ENCODE results near the gene EEFSEC. TPM values are rescaled to one million over a fixed set of nuclear protein-coding genes. Genes with fewer than 3 reads are reported as not detected.

The EEFSEC gene
- total RNA-seq, 1 experiment from 2014 or later, result 9.6 TPM

- H3K9ac ChIP-seq (ENCODE audit: low read length), result no peak overlapping the region
- H3K79me2 ChIP-seq (ENCODE audit: low read length), result no peaks in the 10 kb centered on the region
- H3K9me2 ChIP-seq (replicated peaks; ENCODE audit: low read length), result no peaks in the 10 kb centered on the region
- H3K27ac ChIP-seq (ENCODE audit: low read length), result no peak overlapping the region
- no TSS peak for BruUV-seq (replicated peaks)
- intact Hi-C loops (cut with micrococcal nuclease), result no loop called here
- H3K9me3 ChIP-seq (ENCODE audit: low read length), result no peaks in the 10 kb centered on the region
- DNase-seq (no peak), ATAC-seq (no peak)
- H3F3A ChIP-seq (ENCODE audit: low read length, unreplicated experiment), result no peaks in the 10 kb centered on the region
- TF ChIP-seq EZH2 (IDR thresholded peaks at IDR 0.05; ENCODE audit: low read length, unreplicated experiment) (no peak), EZH2phosphoT487 (IDR thresholded peaks at IDR 0.05; ENCODE audit: borderline replicate concordance, low read length) (no peak)
- TF ChIP-seq, protein P1, sequence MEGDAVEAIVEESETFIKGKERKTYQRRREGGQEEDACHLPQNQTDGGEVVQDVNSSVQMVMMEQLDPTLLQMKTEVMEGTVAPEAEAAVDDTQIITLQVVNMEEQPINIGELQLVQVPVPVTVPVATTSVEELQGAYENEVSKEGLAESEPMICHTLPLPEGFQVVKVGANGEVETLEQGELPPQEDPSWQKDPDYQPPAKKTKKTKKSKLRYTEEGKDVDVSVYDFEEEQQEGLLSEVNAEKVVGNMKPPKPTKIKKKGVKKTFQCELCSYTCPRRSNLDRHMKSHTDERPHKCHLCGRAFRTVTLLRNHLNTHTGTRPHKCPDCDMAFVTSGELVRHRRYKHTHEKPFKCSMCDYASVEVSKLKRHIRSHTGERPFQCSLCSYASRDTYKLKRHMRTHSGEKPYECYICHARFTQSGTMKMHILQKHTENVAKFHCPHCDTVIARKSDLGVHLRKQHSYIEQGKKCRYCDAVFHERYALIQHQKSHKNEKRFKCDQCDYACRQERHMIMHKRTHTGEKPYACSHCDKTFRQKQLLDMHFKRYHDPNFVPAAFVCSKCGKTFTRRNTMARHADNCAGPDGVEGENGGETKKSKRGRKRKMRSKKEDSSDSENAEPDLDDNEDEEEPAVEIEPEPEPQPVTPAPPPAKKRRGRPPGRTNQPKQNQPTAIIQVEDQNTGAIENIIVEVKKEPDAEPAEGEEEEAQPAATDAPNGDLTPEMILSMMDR (conservative IDR thresholded peaks at IDR 0.05; ENCODE audit: low read depth, low read length), result no peak
- no peak overlapping the region for H3K4me3 ChIP-seq (ENCODE audit: low read length)
- no peaks in the 10 kb centered on the region for H3K36me3 ChIP-seq (ENCODE audit: low read depth, low read length)
- ChIA-PET CTCF (no interaction called here), POLR2A (ENCODE audit: unreplicated experiment) (no interaction called here)
- H3K27me3 ChIP-seq (ENCODE audit: low read length), result no peaks in the 10 kb centered on the region
- H2AFZ ChIP-seq (ENCODE audit: low read length), result no peak overlapping the region
- H3K4me2 ChIP-seq (ENCODE audit: low read length), result no peak overlapping the region
- H4K20me1 ChIP-seq (ENCODE audit: low read length), result no peaks in the 10 kb centered on the region
- no peaks in the 10 kb centered on the region for H3K4me1 ChIP-seq (ENCODE audit: insufficient read depth, low read length)
Measured at GRCh38 chr3:128232376-128233178, 79.3 kb downstream of the EEFSEC start.

DNA sequence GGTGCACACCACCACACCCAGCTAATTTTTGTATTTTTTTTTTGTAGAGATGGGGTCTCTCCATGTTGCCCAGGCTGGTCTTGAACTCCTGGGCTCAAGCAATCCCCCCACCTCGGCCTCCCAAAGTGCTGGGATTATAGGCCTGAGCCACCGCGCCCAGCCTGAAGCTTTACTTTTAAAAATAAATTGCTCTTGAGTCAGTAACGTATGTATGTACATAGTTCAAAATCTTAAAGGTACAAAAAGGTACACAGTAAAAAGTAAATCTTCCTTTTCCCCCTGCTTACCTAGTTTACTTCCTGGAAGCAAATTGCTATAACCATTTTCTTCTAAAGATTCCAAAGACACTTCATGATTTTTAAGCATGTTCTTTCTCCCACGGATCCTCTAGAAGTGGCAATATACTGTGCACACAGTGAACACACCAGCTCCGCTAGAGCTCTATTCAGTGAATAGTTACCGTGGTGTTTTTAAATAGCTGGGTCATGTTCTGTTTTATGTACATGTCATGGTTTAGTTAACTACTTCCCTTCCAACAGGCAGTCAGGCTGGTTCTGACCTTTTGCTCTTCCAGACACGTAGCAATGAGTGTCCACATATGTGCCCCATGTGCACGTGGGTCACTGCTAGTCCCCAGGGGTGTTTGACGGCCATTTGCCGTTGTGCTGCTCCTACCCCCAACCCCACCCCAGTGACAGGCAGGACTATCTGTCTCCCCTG, 82.1 kb downstream of the EEFSEC start:
- Histone ChIP-seq H3K4me2 (ENCODE audit: low read length) (no peak overlapping the region), H3K9me3 (ENCODE audit: low read length) (no peaks in the 10 kb centered on the region), H2AFZ (ENCODE audit: low read length) (no peak overlapping the region), H3K27me3 (ENCODE audit: low read length) (no peaks in the 10 kb centered on the region), H3K4me3 (ENCODE audit: low read length) (no peak overlapping the region), H3F3A (ENCODE audit: low read length, unreplicated experiment) (no peaks in the 10 kb centered on the region), H3K36me3 (ENCODE audit: low read depth, low read length) (no peaks in the 10 kb centered on the region), H3K27ac (ENCODE audit: low read length) (no peak overlapping the region), H3K9me2 (replicated peaks; ENCODE audit: low read length) (no peaks in the 10 kb centered on the region), H4K20me1 (ENCODE audit: low read length) (no peaks in the 10 kb centered on the region), H3K79me2 (ENCODE audit: low read length) (no peaks in the 10 kb centered on the region), H3K4me1 (ENCODE audit: insufficient read depth, low read length) (no peaks in the 10 kb centered on the region), H3K9ac (ENCODE audit: low read length) (no peak overlapping the region)
- TF ChIP-seq EZH2phosphoT487 (IDR thresholded peaks at IDR 0.05; ENCODE audit: borderline replicate concordance, low read length) (no peak), EZH2 (IDR thresholded peaks at IDR 0.05; ENCODE audit: low read length, unreplicated experiment) (no peak)
- TF ChIP-seq, protein P1 (conservative IDR thresholded peaks at IDR 0.05; ENCODE audit: low read depth, low read length), result no peak
- no peak for ATAC-seq
- BruUV-seq (replicated peaks), result no TSS peak
- intact Hi-C loops (cut with micrococcal nuclease), result no loop called here
- DNase-seq, result no peak
- CTCF ChIA-PET, result no interaction called here
- POLR2A ChIA-PET (ENCODE audit: unreplicated experiment), result no interaction called here

- Histone ChIP-seq H4K20me1 (ENCODE audit: low read length) (no peaks in the 10 kb centered on the region), H3K9me3 (ENCODE audit: low read length) (no peaks in the 10 kb centered on the region), H3K4me2 (ENCODE audit: low read length) (no peak overlapping the region), H3K27me3 (ENCODE audit: low read length) (no peaks in the 10 kb centered on the region), H2AFZ (ENCODE audit: low read length) (no peak overlapping the region), H3K9ac (ENCODE audit: low read length) (no peak overlapping the region), H3K27ac (ENCODE audit: low read length) (no peak overlapping the region), H3K4me3 (ENCODE audit: low read length) (no peak overlapping the region), H3K4me1 (ENCODE audit: insufficient read depth, low read length) (no peaks in the 10 kb centered on the region), H3K36me3 (ENCODE audit: low read depth, low read length) (no peaks in the 10 kb centered on the region), H3K79me2 (ENCODE audit: low read length) (no peaks in the 10 kb centered on the region), H3K9me2 (replicated peaks; ENCODE audit: low read length) (no peaks in the 10 kb centered on the region), H3F3A (ENCODE audit: low read length, unreplicated experiment) (no peaks in the 10 kb centered on the region)
- TF ChIP-seq EZH2 (IDR thresholded peaks at IDR 0.05; ENCODE audit: low read length, unreplicated experiment), result no peak
- no peak for TF ChIP-seq EZH2phosphoT487 (IDR thresholded peaks at IDR 0.05; ENCODE audit: borderline replicate concordance, low read length)
- TF ChIP-seq, protein P1 (conservative IDR thresholded peaks at IDR 0.05; ENCODE audit: low read depth, low read length), result no peak
- DNase-seq, result no peak
- no peak for ATAC-seq
- BruUV-seq (replicated peaks), result no TSS peak
- POLR2A ChIA-PET (ENCODE audit: unreplicated experiment), result no interaction called here
- CTCF ChIA-PET, result no interaction called here
- intact Hi-C loops (cut with micrococcal nuclease), result no loop called here
Measured at GRCh38 chr3:128236657-128237056, 83.4 kb downstream of the EEFSEC start.

All from PC-3 (cell line).